Left ventricle myocardium inferior (tissue), 1 donor: ENCODE results near the gene TEX50. TPM values are rescaled to one million over a fixed set of nuclear protein-coding genes. Genes with fewer than 3 reads are reported as not detected.
A peak's percentile ranks its signal among the peaks of the same experiment; 100 is the strongest.
"Not testable (repeated sequence)": the region's sequence is repeated elsewhere in the genome, so short reads cannot be mapped to it uniquely, and the experiment has no call there.

Experiments
- DNase-seq: peaks from one replicate; pipeline ENCODE4 v3.0.0-alpha.2; 2020
- H3K27ac ChIP-seq: fragments of 200-600 bp; replicated peaks from 2 replicates; pipeline ENCODE4 v1.8.0; 2021
- H3K27me3 ChIP-seq: fragments of 200-600 bp; 2 replicates; pipeline ENCODE4 v1.8.0; 2021; ENCODE audit warnings: low read depth
- H3K36me3 ChIP-seq: fragments of 200-600 bp; 2 replicates; pipeline ENCODE4 v1.8.0; 2021
- H3K4me1 ChIP-seq: fragments of 200-600 bp; 2 replicates; pipeline ENCODE4 v1.8.0; 2021
- H3K4me3 ChIP-seq: fragments of 200-600 bp; 2 replicates; pipeline ENCODE4 v1.8.0; 2021; ENCODE audit warnings: mild to moderate bottlenecking, moderate library complexity
- H3K9me3 ChIP-seq: fragments of 200-600 bp; replicated peaks from 2 replicates; pipeline ENCODE4 v1.8.0; 2021
- CTCF ChIP-seq: fragments of 200-600 bp; IDR thresholded peaks from 2 replicates; pipeline ENCODE4 v1.8.0; 2021; ENCODE audit warnings: antibody characterized with exemption, mild to moderate bottlenecking, borderline replicate concordance
- intact Hi-C: fragments of 100-400 bp; cut with micrococcal nuclease; formaldehyde crosslinking; loops from one replicate; pipeline ENCODE4 v1.11.0; 2022
- total RNA-seq: library from RNA; stranded (reverse); fragmentation: NEBNext Ultra II Directional; extraction: Animal tissue kit (Norgen Biotek cat#: 25700); gene quantifications from one replicate; pipeline ENCODE4 v1.2.1, GENCODE V29; 2021
- donor health status: DM: no; HTN: yes; CAD: no; lungs with severe emphysema.

The TEX50 gene
- total RNA-seq, 1 donor from 2014 or later, result not detected

DNA sequence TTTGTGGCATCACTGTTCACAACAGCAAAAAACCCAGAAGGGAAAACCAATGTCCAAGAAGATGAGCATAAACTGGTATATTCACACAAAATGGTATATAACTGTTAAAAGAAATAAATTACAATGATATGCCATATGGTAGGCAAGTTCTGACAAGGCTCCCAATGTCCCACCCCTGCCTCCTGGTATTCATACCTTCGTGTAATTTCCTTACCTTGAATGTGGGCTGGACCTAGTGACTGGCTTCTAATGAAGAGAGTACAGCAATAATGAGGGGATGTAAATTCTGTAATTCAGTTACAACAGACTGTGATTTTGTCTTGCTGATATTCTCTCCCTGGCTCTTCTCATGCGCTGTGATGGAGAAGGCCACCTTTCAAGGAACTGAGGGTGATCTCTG is 25.2 kb downstream of the TEX50 start:
- no peak for TF ChIP-seq CTCF
- H3K36me3 ChIP-seq, result no peaks in the 10 kb centered on the region
- intact Hi-C loops, result no loop called here
- H3K4me1 ChIP-seq, result no peaks in the 10 kb centered on the region
- no peaks in the 10 kb centered on the region for H3K27me3 ChIP-seq
- H3K4me3 ChIP-seq, result no peak overlapping the region
- no peak for DNase-seq
- H3K27ac ChIP-seq, result no peak overlapping the region
- H3K9me3 ChIP-seq, result peaks cover 9% of the 10 kb centered on the region

DNA sequence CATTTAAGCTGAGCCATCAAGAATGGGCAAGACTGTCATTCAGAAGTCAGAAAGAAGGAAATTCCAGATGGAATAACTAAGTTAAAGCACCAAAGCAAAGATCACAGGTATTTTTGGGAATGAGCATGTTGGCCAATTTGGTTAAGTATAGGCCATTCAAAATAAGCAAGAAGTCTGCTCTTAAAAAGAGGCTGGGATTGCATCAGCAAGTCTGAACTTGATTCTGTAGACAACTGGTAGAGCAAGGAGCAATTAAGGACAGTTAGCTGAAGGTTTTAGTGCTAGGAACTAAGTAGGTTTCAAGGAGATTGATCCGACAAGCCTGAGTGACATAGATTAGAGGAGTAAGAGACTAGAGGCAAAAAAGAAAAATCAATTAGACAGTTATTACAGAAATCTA is 26.1 kb downstream of the TEX50 start:
- no peaks in the 10 kb centered on the region for H3K27me3 ChIP-seq
- DNase-seq, result no peak
- H3K27ac ChIP-seq, result no peak overlapping the region
- H3K4me1 ChIP-seq, result no peaks in the 10 kb centered on the region
- TF ChIP-seq CTCF, result no peak
- no peaks in the 10 kb centered on the region for H3K36me3 ChIP-seq
- intact Hi-C loops, result no loop called here
- no peak overlapping the region for H3K4me3 ChIP-seq
- peaks cover under 1% of the 10 kb centered on the region for H3K9me3 ChIP-seq

- no peak for DNase-seq
- Histone ChIP-seq H3K27me3 (no peaks in the 10 kb centered on the region), H3K36me3 (no peaks in the 10 kb centered on the region), H3K27ac (no peak overlapping the region), H3K9me3 (no peaks in the 10 kb centered on the region), H3K4me3 (no peak overlapping the region), H3K4me1 (no peaks in the 10 kb centered on the region)
- intact Hi-C loops, result no loop called here
- no peak for TF ChIP-seq CTCF
These were observed 26.6 kb downstream of the TEX50 start for GRCh38 chr1:173661763-173662162.

DNA sequence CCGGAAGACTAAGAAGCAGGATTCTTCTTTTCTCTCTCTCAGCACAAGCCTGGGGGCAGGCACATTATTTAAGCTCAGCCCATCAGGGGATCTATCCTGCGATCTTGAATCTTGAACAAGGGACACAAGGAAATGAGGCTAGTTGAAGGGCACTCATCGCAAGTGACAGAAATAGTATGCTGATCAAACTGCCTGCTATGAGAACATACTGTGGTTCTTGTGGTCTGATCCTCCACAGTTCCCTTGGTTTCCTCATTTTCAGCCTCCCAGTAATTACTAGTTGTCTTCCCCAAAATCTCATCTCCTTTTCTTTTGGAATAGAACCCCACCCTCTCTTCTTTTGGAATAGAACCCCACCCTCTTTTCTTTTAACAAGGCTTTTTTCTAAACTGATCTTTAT is 28.0 kb downstream of the TEX50 start:
- H3K4me3 ChIP-seq, result no peak overlapping the region
- TF ChIP-seq CTCF, result no peak
- H3K27ac ChIP-seq, result no peak overlapping the region
- intact Hi-C loops, result no loop called here
- no peaks in the 10 kb centered on the region for H3K9me3 ChIP-seq
- H3K36me3 ChIP-seq, result no peaks in the 10 kb centered on the region
- no peaks in the 10 kb centered on the region for H3K4me1 ChIP-seq
- no peaks in the 10 kb centered on the region for H3K27me3 ChIP-seq
- DNase-seq, result no peak

- Histone ChIP-seq H3K9me3 (no peaks in the 10 kb centered on the region), H3K27ac (no peak overlapping the region), H3K4me3 (no peak overlapping the region), H3K4me1 (peaks cover 13% of the 10 kb centered on the region), H3K27me3 (peaks cover 33% of the 10 kb centered on the region), H3K36me3 (no peaks in the 10 kb centered on the region)
- DNase-seq, result no peak
- intact Hi-C loops, result no loop called here
- no peak for TF ChIP-seq CTCF
These were observed 31.5 kb downstream of the TEX50 start for GRCh38 chr1:173666646-173667045.

DNA sequence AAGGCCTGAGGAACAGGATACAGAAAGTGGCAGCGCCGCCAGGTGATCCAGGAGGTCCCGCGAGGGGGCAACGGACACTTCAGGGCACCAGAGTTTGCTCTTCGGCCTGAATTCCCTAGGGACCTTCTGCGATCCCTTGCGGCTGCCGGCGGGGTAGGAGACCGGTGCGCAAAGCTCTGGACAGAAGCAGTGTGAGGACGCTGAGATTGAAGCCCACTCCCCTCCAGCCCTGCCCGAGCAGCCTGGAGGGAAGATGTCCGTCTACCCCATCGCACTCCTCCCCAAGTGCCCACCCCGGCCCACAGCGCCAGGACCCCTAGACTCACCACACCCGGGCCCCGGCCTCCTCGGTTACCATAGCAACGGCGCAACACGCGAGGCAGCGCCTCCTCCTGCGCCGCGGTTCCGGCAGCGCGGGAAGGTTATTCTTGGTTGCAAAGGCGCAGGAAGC is 34.4 kb downstream of the TEX50 start, which contains the start of gene ANKRD45:
Gene ANKRD45, minus strand, starts transcription at position 361 of the 451 bp plus-strand sequence. CDS start 10,433 bp downstream, outside the sequence.
- Histone ChIP-seq H3K36me3 (no peaks in the 10 kb centered on the region), H3K27me3 (peaks cover 36% of the 10 kb centered on the region), H3K4me1 (peaks cover 13% of the 10 kb centered on the region), H3K4me3 (peak within 1 kb of the TSS; percentile 64), H3K9me3 (no peaks in the 10 kb centered on the region), H3K27ac (no peak within 1 kb of the TSS)
- TF ChIP-seq CTCF, result no peak
- intact Hi-C loops, result no loop called here
- DNase-seq, result peak; percentile 22

GRCh38 chr1:173674496-173674895 is 39.4 kb downstream of the TEX50 start:
- intact Hi-C loops, result not testable (repeated sequence)

GRCh38 chr1:173680152-173680551 is 45.0 kb downstream of the TEX50 start:
- H3K4me3 ChIP-seq, intact Hi-C loops, DNase-seq, H3K27ac ChIP-seq, H3K36me3 ChIP-seq, H3K4me1 ChIP-seq, H3K27me3 ChIP-seq: not testable (repeated sequence)
- peaks cover 24% of the 10 kb centered on the region for H3K9me3 ChIP-seq

More at GRCh38 chr1:173674496-173674895, 39.4 kb downstream of the TEX50 start:
- Histone ChIP-seq H3K9me3 (peaks cover 14% of the 10 kb centered on the region), H3K27me3 (peaks cover 24% of the 10 kb centered on the region)
- H3K4me3 ChIP-seq, H3K36me3 ChIP-seq, DNase-seq, H3K4me1 ChIP-seq, H3K27ac ChIP-seq: not testable (repeated sequence)
